H9 (cell line): ENCODE data around the gene SEC16B. TPM values are rescaled to one million over a fixed set of nuclear protein-coding genes. Genes with fewer than 3 reads are reported as not detected.

ENCODE experiments used
- DNase-seq: peaks from one replicate; pipeline ENCODE4 v3.0.0-alpha.2; 2017
- H2AFZ ChIP-seq: one replicate; pipeline ENCODE4 v1.6.1; 2013; ENCODE audit warnings: mild to moderate bottlenecking, low read length, control low read depth, moderate library complexity
- H2AK5ac ChIP-seq: 2 replicates; pipeline ENCODE4 v1.6.1; 2013; ENCODE audit warnings: low read length, control low read depth, mixed read lengths; ENCODE audit not compliant: insufficient read length
- H2BK120ac ChIP-seq: one replicate; pipeline ENCODE4 v1.6.1; 2013; ENCODE audit warnings: low read depth, mild to moderate bottlenecking, low read length, control low read depth, inconsistent platforms; ENCODE audit not compliant: poor library complexity, severe bottlenecking
- H2BK12ac ChIP-seq: 2 replicates; pipeline ENCODE4 v1.6.1; 2013; ENCODE audit warnings: low read length, control low read depth, mixed read lengths, low read depth; ENCODE audit not compliant: insufficient read length
- H2BK15ac ChIP-seq: 2 replicates; pipeline ENCODE4 v1.6.1; 2013; ENCODE audit warnings: low read depth, low read length, control low read depth
- H2BK20ac ChIP-seq: one replicate; pipeline ENCODE4 v1.6.1; 2013; ENCODE audit warnings: low read depth, mild to moderate bottlenecking, low read length, control low read depth, inconsistent platforms; ENCODE audit not compliant: poor library complexity, severe bottlenecking
- H2BK5ac ChIP-seq: 2 replicates; pipeline ENCODE4 v1.6.1; 2013; ENCODE audit warnings: low read length, control low read depth, mixed read lengths; ENCODE audit not compliant: insufficient read length
- H3K14ac ChIP-seq: 2 replicates; pipeline ENCODE4 v1.6.1; 2013; ENCODE audit warnings: low read length, control low read depth; ENCODE audit not compliant: insufficient read depth
- H3K18ac ChIP-seq: 2 replicates; pipeline ENCODE4 v1.6.1; 2013; ENCODE audit warnings: low read depth, mild to moderate bottlenecking, mixed read lengths, low read length, control low read depth; ENCODE audit not compliant: insufficient read length
- H3K23ac ChIP-seq: 2 replicates; pipeline ENCODE4 v1.6.1; 2013; ENCODE audit warnings: low read length, control low read depth, mixed read lengths, low read depth; ENCODE audit not compliant: insufficient read length
- H3K23me2 ChIP-seq: 2 replicates; pipeline ENCODE4 v1.6.1; 2013; ENCODE audit warnings: low read depth, mild to moderate bottlenecking, mixed read lengths, low read length, control low read depth; ENCODE audit not compliant: insufficient read length, poor library complexity, severe bottlenecking
- H3K27ac ChIP-seq: 2 replicates; pipeline ENCODE4 v1.5.1; 2013; ENCODE audit warnings: low read length, control low read depth, mixed read lengths, low read depth; ENCODE audit not compliant: insufficient read length
- H3K27me3 ChIP-seq: 2 replicates; pipeline ENCODE4 v1.6.1; 2013; ENCODE audit warnings: low read length, control low read depth, inconsistent platforms; ENCODE audit not compliant: insufficient read depth
- H3K4ac ChIP-seq: 2 replicates; pipeline ENCODE4 v1.6.1; 2013; ENCODE audit warnings: low read depth, mild to moderate bottlenecking, control low read depth, inconsistent platforms, low read length, moderate library complexity
- H3K4me1 ChIP-seq: 2 replicates; pipeline ENCODE4 v1.6.1; 2013; ENCODE audit warnings: low read length, control low read depth, inconsistent platforms; ENCODE audit not compliant: insufficient read depth
- H3K4me2 ChIP-seq: 2 replicates; pipeline ENCODE4 v1.6.1; 2013; ENCODE audit warnings: low read length, control low read depth, mixed read lengths; ENCODE audit not compliant: insufficient read length, insufficient read depth
- H3K56ac ChIP-seq: 2 replicates; pipeline ENCODE4 v1.6.1; 2013; ENCODE audit warnings: low read depth, mild to moderate bottlenecking, mixed read lengths, low read length, control low read depth; ENCODE audit not compliant: insufficient read length
- H3K79me1 ChIP-seq: 2 replicates; pipeline ENCODE4 v1.6.1; 2013; ENCODE audit warnings: low read depth, mild to moderate bottlenecking, moderate library complexity, low read length, control low read depth, inconsistent platforms; ENCODE audit not compliant: insufficient read depth, poor library complexity, severe bottlenecking
- H3K79me2 ChIP-seq: 2 replicates; pipeline ENCODE4 v1.6.1; 2013; ENCODE audit warnings: low read length, control low read depth, inconsistent platforms; ENCODE audit not compliant: insufficient read depth
- H3K9ac ChIP-seq: 2 replicates; pipeline ENCODE4 v1.6.1; 2013; ENCODE audit warnings: low read length, control low read depth, mixed read lengths; ENCODE audit not compliant: insufficient read length; ENCODE audit errors: extremely low read depth
- H3K9me3 ChIP-seq: one replicate; pipeline ENCODE4 v1.6.1; 2013; ENCODE audit warnings: low read depth, low read length, inconsistent platforms; ENCODE audit not compliant: control insufficient read depth
- H3T11ph ChIP-seq: one replicate; pipeline ENCODE4 v1.6.1; 2013; ENCODE audit warnings: mild to moderate bottlenecking, low read length, control low read depth, inconsistent platforms
- H4K20me1 ChIP-seq: one replicate; pipeline ENCODE4 v1.6.1; 2013; ENCODE audit not compliant: control insufficient read depth, insufficient read length, insufficient read depth
- H4K5ac ChIP-seq: 2 replicates; pipeline ENCODE4 v1.6.1; 2013; ENCODE audit warnings: low read depth, mild to moderate bottlenecking, mixed read lengths, low read length, control low read depth; ENCODE audit not compliant: insufficient read length
- H4K8ac ChIP-seq: replicated peaks from 2 replicates; pipeline ENCODE4 v1.6.1; 2013; ENCODE audit warnings: low read length, control low read depth, mixed read lengths, low read depth; ENCODE audit not compliant: insufficient read length
- H4K91ac ChIP-seq: 2 replicates; pipeline ENCODE4 v1.6.1; 2013; ENCODE audit warnings: low read depth, mild to moderate bottlenecking, moderate library complexity, mixed read lengths, low read length, control low read depth; ENCODE audit not compliant: insufficient read length
- H3K27ac Mint-ChIP-seq, 3 experiments: 2 replicates in 2 of 3; 3 replicates in 1 of 3; pipeline ENCODE4 v1.8.0; 2020 to 2021; ENCODE audit warnings: mixed read lengths in 3 of 3, mild to moderate bottlenecking in 1 of 3, moderate library complexity in 1 of 3
- H3K27me3 Mint-ChIP-seq: 2 replicates; pipeline ENCODE4 v1.8.0; 2021; ENCODE audit warnings: low read depth, mild to moderate bottlenecking, moderate library complexity, mixed read lengths
- H3K36me3 Mint-ChIP-seq, 3 experiments: 2 replicates in 2 of 3; 3 replicates in 1 of 3; pipeline ENCODE4 v1.8.0; 2020 to 2021; ENCODE audit warnings: low read depth in 3 of 3, mixed read lengths in 3 of 3; ENCODE audit not compliant: insufficient read depth in 1 of 3
- H3K4me1 Mint-ChIP-seq, 2 experiments: 2 replicates each; pipeline ENCODE4 v1.8.0; 2020; ENCODE audit warnings: mixed read lengths in 2 of 2
- H3K4me3 Mint-ChIP-seq, 2 experiments: 2 replicates in 1 of 2; 3 replicates in 1 of 2; pipeline ENCODE4 v1.8.0; 2020 to 2021; ENCODE audit warnings: mild to moderate bottlenecking in 2 of 2, mixed read lengths in 2 of 2, moderate library complexity in 1 of 2
- H3K9me3 Mint-ChIP-seq, 2 experiments: 2 replicates in 1 of 2; 3 replicates in 1 of 2; pipeline ENCODE4 v1.8.0; 2020; ENCODE audit warnings: mild to moderate bottlenecking in 2 of 2, mixed read lengths in 2 of 2, moderate library complexity in 1 of 2
- WGBS: extraction: QIAGEN DNeasy Blood & Tissue Kit; methylation state at CpG from one replicate; pipeline ENCODE4 v1.1.7; 2013; ENCODE audit warnings: missing lambda C conversion rate, low lambda C conversion rate, mixed read lengths; ENCODE audit not compliant: insufficient read length; ENCODE audit errors: extremely low coverage; 5-methylcytosine and 5-hydroxymethylcytosine counted together
- total RNA-seq: library from RNA; stranded (reverse); gene quantifications from 2 replicates; pipeline ENCODE4 v1.2.1, GENCODE V29; 2021
- TF ChIP-seq, protein P1 (sequence below): fragments of 200-600 bp; sonication (generic); conservative IDR thresholded peaks from 3 replicates; pipeline ENCODE4 v1.8.0; 2021; ENCODE audit warnings: antibody characterized with exemption, mild to moderate bottlenecking

Gene SEC16B
- total RNA-seq, 1 experiment from 2014 or later: 0.83 TPM

DNA sequence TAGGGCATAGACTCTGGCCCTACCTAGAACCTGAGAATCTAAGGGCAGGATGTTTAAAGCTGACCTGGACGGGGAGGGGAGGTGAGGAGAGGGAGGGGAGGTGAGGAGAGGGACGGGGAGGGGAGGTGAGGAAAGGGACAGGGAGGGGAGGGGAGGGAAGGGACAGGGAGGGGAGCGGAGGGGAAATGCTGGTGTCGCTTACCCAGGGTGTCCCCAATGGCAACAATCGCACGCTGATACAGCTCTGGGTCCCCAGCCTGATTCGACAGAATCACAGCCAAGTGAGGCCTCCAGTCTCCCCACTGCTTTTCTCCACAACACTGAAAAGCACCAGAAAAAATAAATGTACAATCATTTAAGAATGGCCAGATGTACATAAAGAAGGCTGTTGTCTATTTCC, 22.2 kb downstream of the SEC16B start:
- H3K56ac ChIP-seq: no peak overlapping the region
- no peak overlapping the region for H3K18ac ChIP-seq
- TF ChIP-seq, protein P1, sequence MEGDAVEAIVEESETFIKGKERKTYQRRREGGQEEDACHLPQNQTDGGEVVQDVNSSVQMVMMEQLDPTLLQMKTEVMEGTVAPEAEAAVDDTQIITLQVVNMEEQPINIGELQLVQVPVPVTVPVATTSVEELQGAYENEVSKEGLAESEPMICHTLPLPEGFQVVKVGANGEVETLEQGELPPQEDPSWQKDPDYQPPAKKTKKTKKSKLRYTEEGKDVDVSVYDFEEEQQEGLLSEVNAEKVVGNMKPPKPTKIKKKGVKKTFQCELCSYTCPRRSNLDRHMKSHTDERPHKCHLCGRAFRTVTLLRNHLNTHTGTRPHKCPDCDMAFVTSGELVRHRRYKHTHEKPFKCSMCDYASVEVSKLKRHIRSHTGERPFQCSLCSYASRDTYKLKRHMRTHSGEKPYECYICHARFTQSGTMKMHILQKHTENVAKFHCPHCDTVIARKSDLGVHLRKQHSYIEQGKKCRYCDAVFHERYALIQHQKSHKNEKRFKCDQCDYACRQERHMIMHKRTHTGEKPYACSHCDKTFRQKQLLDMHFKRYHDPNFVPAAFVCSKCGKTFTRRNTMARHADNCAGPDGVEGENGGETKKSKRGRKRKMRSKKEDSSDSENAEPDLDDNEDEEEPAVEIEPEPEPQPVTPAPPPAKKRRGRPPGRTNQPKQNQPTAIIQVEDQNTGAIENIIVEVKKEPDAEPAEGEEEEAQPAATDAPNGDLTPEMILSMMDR: no peak
- H4K20me1 ChIP-seq: no peaks in the 10 kb centered on the region
- H3K9me3 Mint-ChIP-seq: no peaks in the 10 kb centered on the region
- H3K27ac ChIP-seq: no peak overlapping the region
- H2AFZ ChIP-seq: no peak overlapping the region
- H2BK15ac ChIP-seq: no peak overlapping the region
- H3K27me3 ChIP-seq: no peaks in the 10 kb centered on the region
- H3T11ph ChIP-seq: no peak overlapping the region
- H3K79me2 ChIP-seq: no peaks in the 10 kb centered on the region
- no peaks in the 10 kb centered on the region for H3K27me3 Mint-ChIP-seq
- no peaks in the 10 kb centered on the region for H3K36me3 Mint-ChIP-seq
- H3K23me2 ChIP-seq: no peaks in the 10 kb centered on the region
- H3K4me1 ChIP-seq: no peaks in the 10 kb centered on the region
- H2BK5ac ChIP-seq: no peak overlapping the region
- H2BK120ac ChIP-seq: no peak overlapping the region
- no peak overlapping the region for H3K9ac ChIP-seq
- peaks cover 19 to 26% of the 10 kb centered on the region in 2 experiments for H3K4me1 Mint-ChIP-seq
- no peak overlapping the region for H2BK20ac ChIP-seq
- H3K14ac ChIP-seq: no peak overlapping the region
- no peaks in the 10 kb centered on the region for H3K79me1 ChIP-seq
- no peak overlapping the region for H2AK5ac ChIP-seq
- no peak overlapping the region for H2BK12ac ChIP-seq
- H3K23ac ChIP-seq: no peak overlapping the region
- H3K4ac ChIP-seq: no peak overlapping the region
- H3K4me2 ChIP-seq: no peak overlapping the region
- no peaks in the 10 kb centered on the region for H3K9me3 ChIP-seq
- WGBS: no CpG with 5 or more reads among the region's 7 CpGs
- H3K27ac Mint-ChIP-seq: no peak overlapping the region; a peak in 1 of 7 replicates
- no peak overlapping the region for H3K4me3 Mint-ChIP-seq
- DNase-seq: no peak
- no peak overlapping the region for H4K91ac ChIP-seq
- H4K5ac ChIP-seq: no peak overlapping the region
- H4K8ac ChIP-seq: no peak overlapping the region
